ENCODE measurements around the gene TM9SF2. TPM values are rescaled to one million over a fixed set of nuclear protein-coding genes. Genes with fewer than 3 reads are reported as not detected.
"Not testable (repeated sequence)": the region's sequence is repeated elsewhere in the genome, so short reads cannot be mapped to it uniquely, and the experiment has no call there.

The TM9SF2 gene
- total RNA-seq (ENCODE audit: insufficient read depth, low replicate concordance): 125 TPM

DNA sequence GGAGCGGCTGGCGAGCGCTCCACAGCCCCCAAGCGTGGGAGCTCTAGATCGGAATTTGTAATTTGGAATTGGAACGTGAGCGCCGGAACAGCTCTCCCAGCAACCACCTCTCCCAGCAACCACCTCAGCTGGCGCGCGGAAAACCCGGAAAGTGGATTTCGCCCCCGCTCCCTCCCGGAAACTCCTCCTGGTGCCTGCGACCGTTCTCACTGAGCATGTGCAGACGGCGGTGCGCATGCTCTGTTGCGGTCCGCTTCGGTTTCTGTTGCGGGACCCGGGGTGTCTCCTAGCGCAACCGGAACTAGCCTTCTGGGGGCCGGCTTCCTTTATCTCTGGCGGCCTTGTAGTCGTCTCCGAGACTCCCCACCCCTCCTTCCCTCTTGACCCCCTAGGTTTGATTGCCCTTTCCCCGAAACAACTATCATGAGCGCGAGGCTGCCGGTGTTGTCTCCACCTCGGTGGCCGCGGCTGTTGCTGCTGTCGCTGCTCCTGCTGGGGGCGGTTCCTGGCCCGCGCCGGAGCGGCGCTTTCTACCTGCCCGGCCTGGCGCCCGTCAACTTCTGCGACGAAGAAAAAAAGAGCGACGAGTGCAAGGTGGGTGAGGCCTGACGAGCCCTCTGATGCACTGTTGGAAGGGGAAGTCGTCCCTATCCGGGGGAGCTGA is at the start of gene TM9SF2:
TSS of gene TM9SF2 (plus strand) at position 289 of the 664 bp plus-strand sequence. CDS start at position 424, 135 bp downstream.
- DNase-seq (ENCODE audit: low spot score): peak; percentile 98

DNA sequence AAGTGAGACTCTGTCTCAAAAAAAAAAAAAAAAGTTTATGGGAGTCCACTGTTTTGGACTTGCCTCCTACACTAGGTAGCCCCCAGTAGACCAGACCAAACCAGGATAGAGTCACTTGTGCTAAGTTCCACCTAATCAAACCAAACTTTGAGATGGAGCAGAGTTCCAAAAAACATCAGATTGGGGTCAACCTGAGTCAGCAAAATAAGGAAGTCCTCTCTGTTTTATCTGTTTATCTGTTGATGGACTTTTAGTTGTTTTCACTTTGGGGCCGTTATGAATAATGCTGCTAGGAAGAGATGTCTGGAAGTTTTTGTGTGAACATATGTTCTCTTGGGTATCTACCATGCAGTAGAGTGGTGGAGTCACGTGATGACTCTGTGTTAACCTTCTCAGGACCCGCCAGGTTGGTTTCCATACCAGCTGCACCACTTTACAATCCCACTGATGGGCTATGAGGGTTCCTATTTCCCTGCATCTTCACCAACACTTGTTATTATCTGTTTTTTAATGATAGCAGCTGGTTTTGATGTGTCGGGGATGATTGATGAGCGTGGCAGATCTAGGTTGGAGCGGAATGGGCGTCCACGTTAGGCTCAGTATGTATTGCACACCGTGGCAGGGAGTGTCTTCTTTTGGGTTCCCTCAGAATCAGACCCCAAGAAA is 46.6 kb upstream of the TM9SF2 start:
- DNase-seq (ENCODE audit: low spot score): no peak

- DNase-seq (ENCODE audit: low spot score): peak; percentile 79
Measured at GRCh38 chr13:99459099-99459850, 42.0 kb upstream of the TM9SF2 start.

DNA sequence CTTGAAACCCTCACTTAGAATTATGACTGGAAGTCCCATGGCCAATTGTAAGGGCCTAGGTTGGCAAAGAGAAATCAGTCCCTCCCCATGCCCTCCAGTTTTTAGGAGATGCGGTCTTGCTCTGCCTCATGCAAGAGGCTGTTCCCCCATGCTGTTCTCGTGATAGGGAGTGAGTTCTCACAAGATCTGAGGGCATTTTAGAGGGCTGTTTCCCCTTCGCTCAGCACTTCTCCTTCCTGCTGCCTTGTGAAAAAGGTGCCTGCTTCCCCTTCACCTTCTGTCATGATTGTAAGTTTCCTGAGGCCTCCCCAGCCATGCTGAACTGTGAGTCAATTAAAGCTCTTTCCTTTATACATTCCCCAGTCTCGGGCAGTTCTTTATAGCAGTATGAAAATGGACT is 40.5 kb upstream of the TM9SF2 start:
- not testable (repeated sequence) for DNase-seq (ENCODE audit: low spot score)

DNA sequence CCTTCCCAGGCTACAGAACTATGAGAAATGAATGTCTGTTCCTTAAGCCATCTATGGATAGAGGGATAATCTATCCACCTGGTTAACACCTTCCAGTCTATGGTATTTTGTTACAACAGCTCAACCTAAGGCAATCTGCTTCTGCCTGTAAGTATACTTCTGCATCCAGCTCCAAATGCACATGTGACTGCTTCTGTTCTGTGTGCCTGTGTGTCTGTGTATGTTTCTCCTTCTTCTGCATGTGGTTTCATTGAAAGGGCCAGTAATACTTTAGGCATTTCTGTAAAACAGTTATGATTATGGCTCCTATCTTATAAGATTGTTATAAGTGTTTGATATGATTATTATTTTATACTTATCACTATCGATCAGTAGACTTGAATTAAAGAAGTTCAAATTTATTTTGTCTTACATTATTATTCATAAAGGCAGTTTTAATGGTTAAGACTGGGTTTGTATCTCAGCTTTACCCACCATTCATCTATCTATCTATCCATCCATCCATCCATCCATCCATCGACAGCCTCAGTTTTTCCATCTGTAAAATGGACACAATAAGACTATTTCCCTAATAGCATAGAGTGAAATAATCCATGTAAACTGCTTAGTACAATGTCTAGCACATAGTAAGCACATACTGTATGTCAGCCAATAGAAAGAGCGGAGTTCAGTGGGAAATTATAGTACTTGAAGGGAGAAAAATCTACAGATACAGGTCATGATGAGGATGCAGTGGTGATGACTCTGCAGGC is 37.5 kb upstream of the TM9SF2 start:
- no peak for DNase-seq (ENCODE audit: low spot score)

GRCh38 chr13:99464441-99464949 is 36.8 kb upstream of the TM9SF2 start:
- DNase-seq (ENCODE audit: low spot score): peak; percentile 30

GRCh38 chr13:99465454-99465853 is 35.8 kb upstream of the TM9SF2 start:
- no peak for DNase-seq (ENCODE audit: low spot score)

DNA sequence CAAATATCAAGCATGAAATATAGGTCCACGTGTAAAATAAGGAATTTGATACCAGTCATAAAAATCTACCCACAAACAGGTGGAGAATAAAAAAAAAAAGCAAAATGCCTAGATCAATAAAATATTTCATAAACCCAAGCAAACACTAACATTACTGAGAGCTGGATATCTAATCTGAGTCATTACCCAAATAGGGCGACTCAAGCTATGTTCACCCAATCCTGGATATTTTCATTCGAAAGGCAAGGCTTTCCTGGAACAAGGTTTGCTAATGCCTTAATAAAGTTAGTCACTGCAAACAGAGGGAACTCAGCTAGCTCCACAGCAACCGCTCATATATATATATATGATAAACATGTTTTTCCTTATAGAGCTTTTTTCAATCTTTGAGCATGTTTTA is 33.5 kb upstream of the TM9SF2 start:
- no peak for DNase-seq (ENCODE audit: low spot score)

DNA sequence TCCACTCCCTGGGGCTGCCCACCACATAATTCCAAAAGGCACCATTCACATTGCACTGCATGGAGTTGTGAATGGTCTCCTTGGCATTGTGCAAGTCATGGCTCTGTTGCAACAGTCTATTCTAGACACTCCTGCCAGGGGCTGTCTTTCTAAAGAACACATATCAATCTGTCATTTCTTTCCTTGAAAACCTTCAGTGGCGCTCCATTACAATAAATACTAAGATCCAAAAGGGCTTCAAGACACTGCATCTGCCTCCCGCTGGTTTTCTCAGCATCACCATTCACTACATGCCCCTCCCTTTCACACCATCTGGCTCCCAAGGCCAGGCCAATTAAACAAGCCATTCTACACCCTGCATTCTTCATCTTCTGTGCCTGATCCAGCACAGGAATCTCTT is 32.2 kb upstream of the TM9SF2 start:
- no peak for DNase-seq (ENCODE audit: low spot score)

DNA sequence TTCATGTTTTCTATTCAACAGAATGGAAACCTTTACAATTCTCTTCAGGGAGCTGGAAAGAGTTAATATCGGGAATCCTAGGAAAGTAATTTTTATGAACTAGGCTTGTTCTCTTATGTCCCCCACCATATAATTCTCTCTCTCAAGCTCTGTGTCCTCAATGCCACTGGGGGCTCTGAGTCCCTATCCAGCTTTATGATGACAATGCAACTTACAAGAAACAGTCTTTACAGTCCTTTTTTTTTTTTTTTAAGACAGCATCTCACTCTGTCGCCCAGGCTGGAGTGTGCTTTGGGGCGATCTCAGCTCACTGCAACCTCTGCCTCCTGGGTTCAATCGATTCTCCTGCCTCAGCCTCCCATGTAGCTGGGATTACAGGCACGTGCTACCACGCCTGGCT is 31.2 kb upstream of the TM9SF2 start:
- no peak for DNase-seq (ENCODE audit: low spot score)

- DNase-seq (ENCODE audit: low spot score): no peak
Measured at GRCh38 chr13:99471221-99472121, 29.8 kb upstream of the TM9SF2 start.

GRCh38 chr13:99472122-99472440 is 29.2 kb upstream of the TM9SF2 start:
- no peak for DNase-seq (ENCODE audit: low spot score)

DNA sequence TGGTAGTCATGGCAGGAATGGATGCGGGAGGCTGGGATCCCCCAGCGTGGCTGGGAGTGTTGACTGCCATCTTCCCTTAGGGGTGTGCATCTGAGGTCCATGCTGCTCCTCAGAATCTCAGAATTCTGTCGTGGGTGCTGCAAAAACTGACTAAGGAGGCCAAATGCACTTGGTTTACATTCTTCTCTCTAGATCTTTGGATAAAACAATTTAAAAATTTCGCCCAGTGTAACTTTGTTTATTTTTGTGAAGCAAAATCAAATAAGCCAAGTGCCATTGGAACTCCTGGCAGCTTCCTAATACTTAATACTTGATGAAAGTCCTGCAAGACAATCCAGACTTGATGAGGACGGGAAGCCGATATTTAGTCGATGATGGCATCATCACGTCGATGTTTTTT is 27.8 kb upstream of the TM9SF2 start:
- no peak for DNase-seq (ENCODE audit: low spot score)

- no peak for DNase-seq (ENCODE audit: low spot score)
Measured at GRCh38 chr13:99476648-99477047, 24.6 kb upstream of the TM9SF2 start.

DNA sequence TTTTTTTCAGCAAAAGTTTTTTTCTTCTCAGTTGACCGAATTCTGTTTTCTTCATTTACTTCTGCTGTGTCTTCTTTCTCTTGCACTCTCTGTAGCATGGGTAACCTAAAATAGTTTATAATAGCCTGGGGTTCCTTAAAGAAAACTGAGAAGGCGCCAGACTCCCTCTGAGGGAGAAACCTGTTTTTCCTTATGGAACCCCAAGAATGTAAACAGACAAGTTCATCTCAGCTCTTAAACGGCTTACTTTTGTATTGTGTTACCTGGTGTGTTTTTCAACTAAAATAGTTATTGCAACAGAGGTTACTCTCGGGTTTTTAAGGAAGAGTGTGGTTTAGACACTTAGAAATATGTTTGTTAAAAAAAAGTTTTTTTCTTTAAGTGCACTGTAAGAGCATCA is 23.8 kb upstream of the TM9SF2 start:
- DNase-seq (ENCODE audit: low spot score): peak; percentile 58

- DNase-seq (ENCODE audit: low spot score): no peak
Measured at GRCh38 chr13:99481366-99481765, 19.9 kb upstream of the TM9SF2 start.

DNA sequence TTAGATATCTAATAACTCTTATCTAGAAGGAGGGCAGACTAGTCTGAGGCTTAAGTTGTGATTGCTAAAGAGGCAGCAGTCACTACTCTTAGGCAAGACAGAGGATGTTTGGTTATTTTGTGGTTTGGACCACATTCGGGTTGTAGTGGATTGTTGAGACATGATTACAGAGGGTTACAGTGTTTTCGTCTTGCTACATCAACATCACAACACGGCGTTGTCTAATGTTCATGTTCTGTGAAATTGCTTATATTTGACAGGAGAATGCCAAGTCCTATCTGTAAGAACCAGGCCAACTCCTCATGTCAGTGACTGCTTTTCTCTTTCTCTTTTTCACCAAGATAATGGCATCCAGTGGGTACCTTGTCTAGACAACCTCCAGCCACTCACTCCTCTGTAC is 16.8 kb upstream of the TM9SF2 start:
- DNase-seq (ENCODE audit: low spot score): no peak

DNA sequence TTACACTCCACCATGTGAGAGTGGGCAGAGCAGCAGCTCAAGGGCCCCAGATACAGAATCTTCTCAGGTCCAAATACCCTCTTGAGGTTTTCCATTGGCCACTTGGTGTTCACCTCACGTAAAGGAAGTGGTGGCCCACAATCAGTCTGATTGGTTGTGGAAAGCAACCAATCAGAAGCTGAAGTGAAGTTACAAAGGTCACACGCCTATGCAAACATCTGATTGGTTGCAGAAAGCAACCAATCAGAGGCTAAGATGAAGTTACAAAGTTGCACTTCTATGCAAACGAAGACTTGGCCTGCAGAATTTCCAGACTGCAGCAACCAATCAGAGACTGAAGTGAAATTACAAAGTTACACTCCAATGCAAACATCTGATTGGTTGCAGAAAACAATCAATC is 14.3 kb upstream of the TM9SF2 start:
- no peak for DNase-seq (ENCODE audit: low spot score)

DNA sequence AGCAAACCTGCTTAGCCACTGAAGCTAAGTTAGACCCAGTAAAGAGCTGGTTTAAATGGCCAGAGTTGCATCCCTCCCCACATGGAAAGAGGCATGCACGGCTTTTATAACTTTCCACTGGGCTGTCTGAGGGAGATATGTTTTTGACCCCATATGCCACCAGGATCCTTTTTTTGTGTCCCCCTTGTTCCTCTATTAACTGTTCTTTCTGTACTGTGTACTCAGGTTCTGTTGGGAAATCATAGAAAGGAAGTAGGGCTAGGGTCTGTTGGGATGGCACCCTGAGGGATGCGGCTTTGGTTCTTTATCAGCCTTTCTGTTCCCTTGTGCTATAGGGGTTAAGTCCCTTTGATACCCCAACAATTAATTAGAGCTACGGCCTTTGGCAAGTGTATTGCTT is 12.2 kb upstream of the TM9SF2 start:
- no peak for DNase-seq (ENCODE audit: low spot score)

GRCh38 chr13:99491750-99492149 is 9.5 kb upstream of the TM9SF2 start:
- not testable (repeated sequence) for DNase-seq (ENCODE audit: low spot score)

Data from umbilical cord (tissue), 2 donors.